Peyer's patch (tissue), 4 donors: ENCODE data around the gene BPI.

Experiments
- POLR2A ChIP-seq, 2 donors: fragments of 450-650 bp; IDR thresholded peaks; one replicate each; pipeline ENCODE4 v1.5.1; 2017; ENCODE audit warnings: antibody characterized with exemption in 2 of 2, mild to moderate bottlenecking in 2 of 2, moderate library complexity in 2 of 2
- TF ChIP-seq, protein P1 (sequence below), 6 experiments: fragments of 450-650 bp in 4 of 6; fragments of 200-600 bp in 2 of 6; sonication (generic) in 1 of 6; IDR thresholded peaks; one replicate each; pipeline ENCODE4 v1.5.1; 2017 to 2019; ENCODE audit warnings: antibody characterized with exemption in 6 of 6, mild to moderate bottlenecking in 3 of 6, moderate library complexity in 1 of 6

DNA sequence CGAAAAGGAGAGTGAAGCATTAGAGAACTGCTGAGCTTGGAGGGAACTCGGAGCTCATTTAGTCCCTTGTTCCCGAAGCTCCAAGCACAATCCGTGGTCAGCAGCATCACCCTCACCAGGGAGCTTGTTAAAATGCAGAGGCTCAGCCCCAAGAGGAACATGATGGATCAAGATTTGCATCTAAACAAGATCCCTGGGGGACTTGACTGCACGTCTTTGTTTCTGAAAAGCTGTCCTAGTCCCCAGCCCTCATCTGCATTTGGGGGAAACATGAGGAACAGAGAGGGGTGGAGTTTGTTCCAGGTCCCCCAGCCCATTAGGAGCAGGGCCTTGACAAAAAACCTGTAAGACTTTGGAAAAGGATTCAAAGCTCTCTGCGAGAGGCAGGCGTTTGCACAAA lies 38.3 kb downstream of the BPI start:
- TF ChIP-seq, protein P1, sequence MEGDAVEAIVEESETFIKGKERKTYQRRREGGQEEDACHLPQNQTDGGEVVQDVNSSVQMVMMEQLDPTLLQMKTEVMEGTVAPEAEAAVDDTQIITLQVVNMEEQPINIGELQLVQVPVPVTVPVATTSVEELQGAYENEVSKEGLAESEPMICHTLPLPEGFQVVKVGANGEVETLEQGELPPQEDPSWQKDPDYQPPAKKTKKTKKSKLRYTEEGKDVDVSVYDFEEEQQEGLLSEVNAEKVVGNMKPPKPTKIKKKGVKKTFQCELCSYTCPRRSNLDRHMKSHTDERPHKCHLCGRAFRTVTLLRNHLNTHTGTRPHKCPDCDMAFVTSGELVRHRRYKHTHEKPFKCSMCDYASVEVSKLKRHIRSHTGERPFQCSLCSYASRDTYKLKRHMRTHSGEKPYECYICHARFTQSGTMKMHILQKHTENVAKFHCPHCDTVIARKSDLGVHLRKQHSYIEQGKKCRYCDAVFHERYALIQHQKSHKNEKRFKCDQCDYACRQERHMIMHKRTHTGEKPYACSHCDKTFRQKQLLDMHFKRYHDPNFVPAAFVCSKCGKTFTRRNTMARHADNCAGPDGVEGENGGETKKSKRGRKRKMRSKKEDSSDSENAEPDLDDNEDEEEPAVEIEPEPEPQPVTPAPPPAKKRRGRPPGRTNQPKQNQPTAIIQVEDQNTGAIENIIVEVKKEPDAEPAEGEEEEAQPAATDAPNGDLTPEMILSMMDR (IDR thresholded peaks at IDR 0.05) = no peak
- TF ChIP-seq POLR2A (IDR thresholded peaks at IDR 0.05) = no peak
